SU-DHL-6 (cell line): ENCODE results near the gene SPP1.
"Not testable (repeated sequence)": the region's sequence is repeated elsewhere in the genome, so short reads cannot be mapped to it uniquely, and the experiment has no call there.

Experiments used
- EZH2phosphoT487 ChIP-seq: fragments of 200-600 bp; sonication (generic), shearing (Covaris generic); conservative IDR thresholded peaks from 2 replicates; pipeline ENCODE4 v1.6.1; 2018; ENCODE audit warnings: mild to moderate bottlenecking, antibody characterized with exemption, low read length, moderate library complexity, mixed read lengths
- TF ChIP-seq, protein P1 (sequence below): fragments of 200-600 bp; sonication (generic); IDR thresholded peaks from one replicate; pipeline ENCODE4 v1.5.1; 2017; ENCODE audit warnings: antibody characterized with exemption, mild to moderate bottlenecking, low read length, moderate library complexity; ENCODE audit not compliant: insufficient read depth, poor library complexity, severe bottlenecking

DNA sequence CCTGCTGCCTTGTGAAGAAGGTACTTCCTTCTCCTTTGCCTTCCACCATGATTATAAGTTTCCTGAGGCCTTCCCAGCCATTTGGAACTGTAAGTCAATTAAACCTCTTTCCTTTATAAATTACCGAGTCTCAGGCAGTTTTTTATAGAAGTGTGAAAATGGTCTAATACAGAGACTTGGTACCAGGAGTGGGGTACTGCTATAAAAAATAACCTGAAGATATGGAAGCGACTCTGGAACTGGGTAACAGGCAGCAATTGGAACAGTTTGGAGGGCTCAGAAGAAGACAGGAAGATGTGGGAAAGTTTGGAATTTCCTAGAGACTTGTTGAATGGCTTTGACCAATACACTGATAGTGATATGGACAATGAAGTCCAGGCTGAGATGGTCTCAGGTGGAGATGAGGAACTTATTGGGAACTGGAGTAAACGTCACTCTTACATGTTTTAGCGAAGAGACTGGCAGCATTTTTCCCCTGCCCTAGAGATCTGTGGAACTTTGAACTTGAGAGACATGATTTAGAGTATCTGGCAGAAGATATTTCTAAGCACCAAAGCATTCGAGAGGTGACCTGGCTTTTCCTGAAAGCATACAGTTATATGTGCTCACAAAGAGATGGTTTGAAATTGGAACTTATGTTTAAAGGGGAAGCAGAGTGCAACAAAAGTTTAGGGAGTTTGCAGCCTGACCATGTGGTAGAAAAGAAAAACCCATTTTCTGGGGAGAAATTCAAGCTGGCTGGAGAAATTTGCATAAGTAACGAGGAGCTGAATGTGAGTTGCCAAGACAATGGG, 50.6 kb downstream of the SPP1 start:
- TF ChIP-seq, protein P1, sequence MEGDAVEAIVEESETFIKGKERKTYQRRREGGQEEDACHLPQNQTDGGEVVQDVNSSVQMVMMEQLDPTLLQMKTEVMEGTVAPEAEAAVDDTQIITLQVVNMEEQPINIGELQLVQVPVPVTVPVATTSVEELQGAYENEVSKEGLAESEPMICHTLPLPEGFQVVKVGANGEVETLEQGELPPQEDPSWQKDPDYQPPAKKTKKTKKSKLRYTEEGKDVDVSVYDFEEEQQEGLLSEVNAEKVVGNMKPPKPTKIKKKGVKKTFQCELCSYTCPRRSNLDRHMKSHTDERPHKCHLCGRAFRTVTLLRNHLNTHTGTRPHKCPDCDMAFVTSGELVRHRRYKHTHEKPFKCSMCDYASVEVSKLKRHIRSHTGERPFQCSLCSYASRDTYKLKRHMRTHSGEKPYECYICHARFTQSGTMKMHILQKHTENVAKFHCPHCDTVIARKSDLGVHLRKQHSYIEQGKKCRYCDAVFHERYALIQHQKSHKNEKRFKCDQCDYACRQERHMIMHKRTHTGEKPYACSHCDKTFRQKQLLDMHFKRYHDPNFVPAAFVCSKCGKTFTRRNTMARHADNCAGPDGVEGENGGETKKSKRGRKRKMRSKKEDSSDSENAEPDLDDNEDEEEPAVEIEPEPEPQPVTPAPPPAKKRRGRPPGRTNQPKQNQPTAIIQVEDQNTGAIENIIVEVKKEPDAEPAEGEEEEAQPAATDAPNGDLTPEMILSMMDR, result not testable (repeated sequence)
- not testable (repeated sequence) for TF ChIP-seq EZH2phosphoT487
